Measurements from ENCODE around the gene MAG. TPM values are rescaled to one million over a fixed set of nuclear protein-coding genes. Genes with fewer than 3 reads are reported as not detected.
A peak's percentile ranks its signal among the peaks of the same experiment; 100 is the strongest.

The MAG gene
- total RNA-seq, 1 donor from 2014 or later = not detected

DNA sequence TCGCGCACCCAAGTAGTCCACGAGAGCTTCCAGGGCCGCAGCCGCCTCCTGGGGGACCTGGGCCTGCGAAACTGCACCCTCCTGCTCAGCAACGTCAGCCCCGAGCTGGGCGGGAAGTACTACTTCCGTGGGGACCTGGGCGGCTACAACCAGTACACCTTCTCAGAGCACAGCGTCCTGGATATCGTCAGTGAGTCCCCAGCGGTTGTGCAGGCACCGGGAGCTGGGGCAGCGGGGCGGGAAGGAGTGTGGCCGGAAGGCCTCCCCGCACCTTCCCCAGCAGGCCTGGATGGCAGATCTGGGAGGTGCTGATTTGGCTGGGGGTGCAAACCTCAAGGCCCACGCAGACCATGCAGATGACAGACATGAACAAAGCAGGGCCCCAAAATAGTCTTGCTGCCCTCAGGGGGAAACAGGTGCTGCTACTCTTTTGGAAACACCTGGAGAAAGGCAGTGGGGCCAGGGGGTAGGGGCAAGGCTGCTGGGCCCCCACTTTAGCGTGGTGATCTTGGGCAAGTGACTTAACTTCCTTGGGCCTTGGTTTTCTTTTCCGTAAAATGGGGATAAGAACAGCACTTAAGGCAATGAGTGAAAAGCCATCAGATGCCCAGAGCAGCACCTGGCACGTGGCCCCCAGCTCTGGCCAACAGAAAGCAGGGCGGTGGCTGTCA is 4.0 kb downstream of the MAG start:
- DNase-seq (ENCODE audit: low spot score in 2 of 2) (no peak), FAIRE-seq (no peak)

DNA sequence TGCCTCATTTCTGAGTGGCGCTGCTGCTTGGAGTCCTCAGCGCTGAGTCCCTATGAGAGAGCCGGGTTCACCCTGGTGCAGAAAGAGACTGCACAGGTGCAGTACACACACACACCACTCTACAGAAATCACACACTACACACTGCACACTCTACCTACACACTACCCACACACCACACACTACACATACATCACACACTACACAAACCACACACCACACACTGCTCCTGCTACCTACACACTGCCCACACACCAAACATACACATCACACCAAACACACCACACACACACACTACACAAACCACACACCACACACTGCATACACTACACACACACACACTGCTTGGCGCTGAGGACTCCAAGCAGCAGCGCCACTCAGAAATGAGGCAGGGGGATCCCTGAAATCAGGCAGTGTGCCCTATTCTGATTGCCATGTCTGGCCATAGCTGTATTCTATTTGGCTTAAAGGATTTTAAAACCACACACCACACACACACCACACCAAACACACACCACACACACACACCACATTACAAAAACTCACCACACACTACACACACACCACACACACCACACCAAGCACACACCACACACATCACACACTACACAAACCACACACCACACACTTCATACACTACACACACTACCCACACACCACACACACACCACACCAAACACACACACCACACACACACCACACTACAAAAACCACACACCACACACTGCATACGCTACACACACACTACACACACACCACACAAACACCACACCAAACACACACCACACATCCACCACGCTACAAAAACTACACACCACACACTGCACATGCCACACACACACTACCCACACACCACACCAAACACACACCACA is 4.9 kb downstream of the MAG start:
- FAIRE-seq (no peak), DNase-seq (ENCODE audit: low spot score in 2 of 2) (no peak)

DNA sequence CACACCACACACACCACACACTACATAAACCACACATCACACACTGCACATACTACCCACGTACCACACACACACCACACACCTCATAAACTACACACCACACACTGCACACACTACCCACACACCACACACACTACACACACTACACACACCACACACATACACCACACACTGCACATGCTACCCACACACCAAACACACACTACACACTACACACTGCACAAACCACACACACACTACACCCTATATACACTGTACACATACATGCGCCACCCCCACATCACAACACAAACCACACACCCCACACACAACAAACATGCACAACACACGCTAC is 5.5 kb downstream of the MAG start:
- FAIRE-seq (no peak), DNase-seq (ENCODE audit: low spot score in 2 of 2) (no peak)

DNA sequence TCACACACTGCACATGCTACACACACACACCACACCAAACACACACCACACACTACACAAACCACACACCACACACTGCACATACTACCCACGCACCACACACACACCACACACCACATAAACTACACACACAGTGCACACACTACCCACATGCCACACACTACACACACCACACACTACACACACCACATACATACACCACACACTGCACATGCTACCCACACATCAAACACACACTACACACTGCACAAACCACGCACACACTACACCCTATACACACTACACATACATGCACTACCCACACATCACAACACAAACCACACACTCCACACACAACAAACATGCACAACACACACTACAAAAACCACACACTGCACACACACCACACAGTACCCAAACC is 6.0 kb downstream of the MAG start:
- no peak for DNase-seq (ENCODE audit: low spot score in 2 of 2)
- no peak for FAIRE-seq

DNA sequence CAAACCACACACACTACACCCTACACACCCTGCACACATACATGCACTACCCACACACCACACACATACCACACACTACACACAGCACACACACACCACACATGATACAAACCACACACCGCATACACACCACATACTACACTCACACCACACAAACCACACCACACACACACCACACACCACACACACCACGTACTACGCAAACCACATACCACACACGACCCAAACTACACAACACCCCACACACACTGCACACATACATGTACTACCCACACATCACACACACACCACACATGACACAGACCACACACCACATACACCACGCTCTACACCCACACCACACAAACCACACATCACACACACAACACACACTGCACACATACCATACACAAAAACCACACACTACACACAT is 6.6 kb downstream of the MAG start:
- FAIRE-seq = no peak
- no peak for DNase-seq (ENCODE audit: low spot score in 2 of 2)

DNA sequence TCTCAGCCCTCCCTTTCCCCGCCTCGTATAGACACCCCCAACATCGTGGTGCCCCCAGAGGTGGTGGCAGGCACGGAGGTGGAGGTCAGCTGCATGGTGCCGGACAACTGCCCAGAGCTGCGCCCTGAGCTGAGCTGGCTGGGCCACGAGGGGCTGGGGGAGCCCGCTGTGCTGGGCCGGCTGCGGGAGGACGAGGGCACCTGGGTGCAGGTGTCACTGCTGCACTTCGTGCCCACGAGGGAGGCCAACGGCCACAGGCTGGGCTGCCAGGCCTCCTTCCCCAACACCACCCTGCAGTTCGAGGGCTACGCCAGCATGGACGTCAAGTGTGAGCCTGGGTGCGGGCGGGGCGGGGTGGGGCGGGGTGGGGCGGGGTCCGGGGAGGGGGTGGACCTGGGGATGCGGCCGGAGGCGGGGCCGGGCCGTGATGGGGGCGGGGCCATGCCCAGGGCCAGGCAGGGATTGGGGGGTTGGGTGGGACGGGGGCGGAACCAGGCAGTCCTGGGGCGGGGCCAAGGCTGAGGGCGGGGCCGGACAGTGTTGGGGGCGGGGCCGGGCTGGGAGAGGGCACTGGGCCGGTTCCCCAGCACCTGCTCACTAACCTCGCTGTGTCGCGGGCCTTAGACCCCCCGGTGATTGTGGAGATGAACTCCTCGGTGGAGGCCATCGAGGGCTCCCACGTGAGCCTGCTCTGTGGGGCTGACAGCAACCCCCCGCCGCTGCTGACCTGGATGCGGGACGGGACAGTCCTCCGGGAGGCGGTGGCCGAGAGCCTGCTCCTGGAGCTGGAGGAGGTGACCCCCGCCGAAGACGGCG is 7.8 kb downstream of the MAG start:
- FAIRE-seq (no peak), DNase-seq (ENCODE audit: low spot score in 2 of 2) (peak; percentile 70 to 80)

DNA sequence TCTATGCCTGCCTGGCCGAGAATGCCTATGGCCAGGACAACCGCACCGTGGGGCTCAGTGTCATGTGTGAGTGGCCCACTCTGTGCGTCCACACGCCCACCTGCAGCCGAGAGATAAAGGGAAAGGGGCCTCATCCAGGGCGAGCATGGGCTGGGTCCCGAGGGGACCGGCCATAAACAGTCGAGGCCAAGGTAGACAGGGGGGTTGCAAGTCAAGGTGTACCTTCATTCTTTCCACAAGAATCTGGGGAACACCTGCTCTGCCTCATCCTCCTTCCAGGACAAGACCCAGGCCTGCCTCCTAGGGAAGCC is 8.3 kb downstream of the MAG start:
- FAIRE-seq (no peak), DNase-seq (ENCODE audit: low spot score in 2 of 2) (no peak)

DNA sequence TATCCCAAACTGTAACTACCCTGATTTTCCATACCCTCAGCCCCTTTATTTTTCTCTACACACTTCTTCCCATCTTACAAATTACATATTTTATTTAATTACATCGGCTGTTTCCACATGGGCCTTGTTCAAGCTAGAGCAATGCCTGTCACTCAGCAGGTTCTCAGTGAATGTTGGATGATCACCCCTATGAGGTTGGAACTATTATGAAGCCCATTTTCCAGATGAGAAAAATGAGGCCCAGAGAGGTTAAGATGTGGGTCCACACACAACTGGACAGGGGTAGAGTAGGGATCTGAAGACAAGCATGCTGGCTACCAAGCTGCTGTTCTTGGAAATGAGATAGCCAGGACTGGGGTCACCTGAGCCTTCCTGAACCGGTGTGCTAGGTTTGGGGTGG is 10.0 kb downstream of the MAG start:
- FAIRE-seq (no peak), DNase-seq (ENCODE audit: low spot score in 2 of 2) (no peak)

DNA sequence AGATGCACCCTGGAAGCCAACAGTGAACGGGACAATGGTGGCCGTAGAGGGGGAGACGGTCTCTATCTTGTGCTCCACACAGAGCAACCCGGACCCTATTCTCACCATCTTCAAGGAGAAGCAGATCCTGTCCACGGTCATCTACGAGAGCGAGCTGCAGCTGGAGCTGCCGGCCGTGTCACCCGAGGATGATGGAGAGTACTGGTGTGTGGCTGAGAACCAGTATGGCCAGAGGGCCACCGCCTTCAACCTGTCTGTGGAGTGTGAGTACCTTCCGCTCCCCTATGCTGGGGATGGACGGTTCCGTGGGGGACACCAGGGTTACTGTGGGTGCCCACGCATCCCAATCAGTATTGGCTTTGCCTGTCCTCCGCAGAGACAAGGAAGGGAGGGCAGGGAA is 10.5 kb downstream of the MAG start:
- no peak for FAIRE-seq
- no peak for DNase-seq (ENCODE audit: low spot score in 2 of 2)

DNA sequence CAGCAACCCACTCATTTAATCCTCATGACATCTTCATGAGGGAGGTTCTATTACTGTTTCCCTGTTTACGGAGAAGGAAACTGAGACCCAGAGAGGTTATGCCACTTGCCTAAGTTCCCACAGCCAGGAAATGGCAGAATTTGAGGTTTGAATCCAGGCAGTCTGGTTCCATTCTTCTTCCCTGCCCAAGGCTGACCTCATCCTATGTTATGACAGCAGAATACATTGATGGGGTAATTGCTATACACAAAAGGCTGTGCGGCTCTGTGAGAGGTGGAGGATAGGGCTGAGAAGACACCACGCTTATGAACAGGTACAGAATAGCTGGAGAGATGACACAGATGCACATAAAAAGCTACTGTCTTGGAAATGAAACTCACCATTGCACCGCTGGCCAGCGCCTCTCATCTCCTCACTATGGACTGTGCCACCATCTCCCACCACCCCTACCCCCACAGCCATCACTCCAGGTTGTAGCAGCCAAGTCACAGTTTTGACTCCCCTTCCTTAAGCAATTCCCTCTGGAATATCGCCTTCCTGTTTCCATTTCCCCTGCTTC is 11.5 kb downstream of the MAG start:
- FAIRE-seq = no peak
- DNase-seq (ENCODE audit: low spot score in 2 of 2) = no peak

DNA sequence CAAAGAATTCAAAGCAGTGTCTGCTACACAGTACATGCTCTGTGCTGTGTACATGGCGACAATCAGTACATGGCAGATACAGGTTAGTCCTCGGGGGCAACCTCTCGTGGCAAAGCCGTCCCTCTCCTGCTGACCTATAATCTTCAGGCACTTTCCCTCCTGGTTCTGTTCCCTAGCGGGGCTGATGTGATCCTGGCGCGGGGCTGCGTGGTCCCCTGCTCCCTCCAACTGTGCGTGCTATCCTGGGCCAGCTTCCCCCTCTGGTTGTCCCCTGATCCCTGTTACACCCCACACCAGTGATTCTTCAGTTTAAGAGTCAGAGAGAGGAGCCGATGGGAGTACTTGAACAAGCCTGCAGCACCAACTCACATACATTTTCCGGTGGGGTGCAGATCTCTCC is 12.1 kb downstream of the MAG start:
- DNase-seq (ENCODE audit: low spot score in 2 of 2) (no peak), FAIRE-seq (no peak)

DNA sequence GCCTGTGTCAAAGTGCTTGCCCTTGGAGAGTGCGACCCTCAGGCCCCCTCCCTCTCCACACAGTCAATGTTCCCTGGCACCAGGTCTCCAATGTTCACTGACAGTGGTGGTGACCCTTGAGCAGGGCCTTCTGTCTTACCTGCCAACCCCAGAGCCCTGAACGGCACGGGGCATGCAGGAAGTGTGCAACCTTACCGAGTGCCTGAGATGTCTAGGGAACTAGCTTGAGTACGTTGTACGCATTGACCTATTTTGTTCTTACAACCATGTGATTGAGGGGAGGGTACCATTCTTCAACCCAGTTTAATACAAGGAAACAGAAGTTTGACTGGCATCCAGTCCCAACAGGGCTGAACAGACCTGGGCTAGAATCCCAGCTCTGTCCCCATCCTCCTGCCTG is 13.2 kb downstream of the MAG start:
- DNase-seq (ENCODE audit: low spot score in 2 of 2) = no peak
- FAIRE-seq = no peak

DNA sequence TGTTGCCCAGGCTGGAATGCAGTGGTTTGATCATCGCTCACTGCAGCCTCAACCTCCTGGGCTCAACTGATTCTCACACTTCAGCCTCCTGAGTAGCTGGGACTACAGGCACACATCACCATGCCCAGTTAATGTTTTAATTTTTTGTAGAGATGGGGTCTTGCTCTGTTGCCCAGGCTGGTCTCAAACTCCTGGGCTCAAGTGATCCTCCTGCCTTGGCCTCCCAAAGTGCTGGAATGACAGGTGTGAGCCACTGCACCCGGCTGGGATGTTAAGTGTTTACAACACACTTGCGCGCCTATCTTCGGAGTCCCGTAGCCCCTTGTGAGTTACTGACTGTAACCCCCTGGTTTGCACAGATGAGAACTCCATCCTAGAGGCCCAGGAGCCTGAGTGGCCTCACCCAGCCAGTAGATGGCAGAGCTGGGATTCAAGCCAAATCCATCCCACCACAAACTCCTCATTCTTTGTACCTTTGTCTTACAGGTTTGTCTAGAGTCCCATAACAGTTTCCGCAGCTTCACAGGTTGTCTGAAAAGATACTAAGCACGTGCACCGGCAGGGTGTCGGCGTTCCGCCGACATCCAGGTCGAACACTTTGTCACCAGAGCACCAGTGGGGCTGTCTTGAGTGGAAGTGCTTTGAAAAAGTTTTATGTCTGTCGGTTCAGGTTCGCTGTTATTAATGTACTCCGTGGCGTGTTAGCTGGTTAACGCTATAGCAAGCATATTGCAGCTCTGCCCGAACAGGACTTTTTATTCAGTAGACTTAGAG is 14.7 kb downstream of the MAG start:
- FAIRE-seq = no peak
- DNase-seq (ENCODE audit: low spot score in 2 of 2) = no peak

DNA sequence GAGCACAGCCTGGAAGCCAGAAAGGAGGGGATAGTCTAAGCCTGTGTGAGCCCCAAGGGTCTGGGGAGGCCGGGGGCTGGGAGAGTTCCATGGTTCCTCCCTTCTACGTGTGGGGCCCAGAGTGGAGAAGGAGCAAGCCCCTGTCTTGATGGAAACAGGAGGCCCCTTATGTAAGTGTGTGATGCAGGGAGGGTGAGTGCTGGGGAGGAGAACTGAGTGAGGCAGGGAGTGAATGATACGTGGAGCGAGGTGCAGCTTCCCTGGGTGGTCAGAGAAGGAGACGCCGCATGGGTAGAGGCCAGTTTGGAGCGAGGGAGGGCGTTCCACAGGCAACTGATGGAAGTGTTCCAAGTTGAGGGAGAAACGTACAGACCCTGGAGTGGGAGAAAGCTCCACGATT is 16.0 kb downstream of the MAG start:
- no peak for DNase-seq (ENCODE audit: low spot score in 2 of 2)
- no peak for FAIRE-seq

DNA sequence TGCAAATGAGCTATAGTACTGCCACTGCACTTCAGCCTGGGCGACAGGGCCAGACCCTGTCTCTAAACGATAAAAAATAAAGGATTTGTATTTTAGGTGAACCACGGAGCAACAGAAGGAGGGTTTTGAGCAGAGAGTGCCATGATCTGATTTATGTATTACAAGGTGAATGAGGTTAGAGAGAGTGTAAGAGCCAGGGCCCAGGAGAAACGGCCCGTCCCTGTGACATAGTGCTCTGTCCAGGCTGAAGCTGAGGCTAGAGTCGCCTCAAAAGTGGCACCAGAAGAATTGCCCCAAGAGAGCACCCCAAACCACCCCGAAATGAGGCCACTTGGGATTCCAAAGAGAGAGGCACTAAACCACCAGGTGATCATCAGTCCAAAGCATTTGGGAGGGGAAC is 16.9 kb downstream of the MAG start:
- DNase-seq (ENCODE audit: low spot score in 2 of 2) (no peak), FAIRE-seq (no peak)

DNA sequence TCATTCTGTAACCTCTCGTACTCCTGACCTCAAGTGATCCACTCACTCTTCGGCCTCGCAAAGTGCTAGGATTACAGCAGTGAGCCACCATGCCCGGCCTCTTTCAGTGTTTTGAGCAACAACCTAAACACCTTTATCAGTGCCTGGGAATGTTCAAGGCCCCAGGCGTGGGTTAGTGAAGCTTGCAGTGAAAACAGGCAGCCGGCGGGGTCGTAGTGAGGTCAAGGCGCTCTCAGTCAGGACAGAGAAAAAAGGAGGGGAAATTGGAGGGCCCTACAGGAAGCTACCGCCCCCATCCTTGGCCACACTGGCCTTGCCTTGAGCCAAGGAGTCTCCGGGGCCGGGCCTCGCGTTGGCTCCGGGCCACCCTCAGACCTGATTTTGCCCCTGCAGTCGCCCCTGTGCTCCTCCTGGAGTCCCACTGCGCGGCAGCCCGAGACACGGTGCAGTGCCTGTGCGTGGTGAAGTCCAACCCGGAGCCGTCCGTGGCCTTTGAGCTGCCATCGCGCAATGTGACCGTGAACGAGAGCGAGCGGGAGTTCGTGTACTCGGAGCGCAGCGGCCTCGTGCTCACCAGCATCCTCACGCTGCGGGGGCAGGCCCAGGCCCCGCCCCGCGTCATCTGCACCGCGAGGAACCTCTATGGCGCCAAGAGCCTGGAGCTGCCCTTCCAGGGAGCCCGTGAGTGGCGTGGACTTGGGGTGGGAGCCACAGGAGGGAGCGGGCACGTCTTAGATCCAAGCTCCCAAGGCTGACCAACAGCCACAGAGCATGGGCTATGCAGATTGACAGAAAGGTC is 17.7 kb downstream of the MAG start:
- DNase-seq (ENCODE audit: low spot score in 2 of 2) = no peak
- FAIRE-seq = no peak

DNA sequence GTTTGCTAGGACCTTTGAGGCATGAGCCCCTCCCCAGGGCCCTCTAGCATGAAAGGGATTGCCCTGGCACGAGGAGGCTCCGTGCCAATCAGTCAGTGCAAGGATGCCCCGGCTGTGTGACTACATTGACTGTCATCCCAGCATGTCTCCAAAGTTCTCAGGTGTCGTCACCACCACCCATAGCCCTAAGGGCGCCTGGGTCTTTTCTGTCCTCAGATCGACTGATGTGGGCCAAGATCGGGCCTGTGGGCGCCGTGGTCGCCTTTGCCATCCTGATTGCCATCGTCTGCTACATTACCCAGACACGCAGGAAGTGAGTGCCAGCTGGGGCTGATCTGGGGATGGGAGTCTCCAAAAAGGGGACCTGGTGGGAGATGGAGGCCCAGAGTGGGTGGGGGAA is 18.4 kb downstream of the MAG start:
- FAIRE-seq (no peak), DNase-seq (ENCODE audit: low spot score in 2 of 2) (no peak)

DNA sequence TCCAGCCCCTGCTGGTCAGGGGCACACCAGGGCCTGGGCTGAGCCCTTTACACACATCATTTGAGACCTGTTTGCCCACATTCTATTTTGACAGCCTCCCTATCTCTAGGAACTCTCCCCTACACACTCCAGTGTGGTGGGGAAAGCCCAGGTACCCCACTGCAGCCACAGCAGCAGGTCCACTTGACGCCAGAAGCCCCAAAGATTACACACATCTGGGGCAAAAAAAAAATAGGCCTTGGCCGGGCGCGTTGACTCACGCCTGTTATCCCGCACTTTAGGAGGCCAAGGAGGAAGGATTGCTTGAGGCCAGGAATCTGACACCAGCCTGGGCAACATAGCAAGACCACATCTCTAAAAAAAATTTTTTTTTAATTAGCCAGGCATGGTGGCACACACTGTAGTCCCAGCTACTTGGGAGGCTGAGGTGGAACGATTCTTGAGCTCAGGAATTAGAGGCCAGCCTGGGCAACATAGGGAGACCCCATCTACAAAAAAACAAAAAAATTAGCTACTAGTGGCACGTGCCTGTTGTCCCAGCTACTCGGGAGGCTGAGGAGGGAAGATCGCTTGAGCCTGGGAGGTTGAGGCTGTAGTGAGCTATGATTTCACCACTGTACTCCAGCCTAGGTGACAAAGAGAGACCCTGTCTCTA is 19.0 kb downstream of the MAG start:
- FAIRE-seq = no peak
- DNase-seq (ENCODE audit: low spot score in 2 of 2) = no peak

All from frontal cortex (tissue), 4 donors.